ENCODE data around the gene KLHDC4.

DNA sequence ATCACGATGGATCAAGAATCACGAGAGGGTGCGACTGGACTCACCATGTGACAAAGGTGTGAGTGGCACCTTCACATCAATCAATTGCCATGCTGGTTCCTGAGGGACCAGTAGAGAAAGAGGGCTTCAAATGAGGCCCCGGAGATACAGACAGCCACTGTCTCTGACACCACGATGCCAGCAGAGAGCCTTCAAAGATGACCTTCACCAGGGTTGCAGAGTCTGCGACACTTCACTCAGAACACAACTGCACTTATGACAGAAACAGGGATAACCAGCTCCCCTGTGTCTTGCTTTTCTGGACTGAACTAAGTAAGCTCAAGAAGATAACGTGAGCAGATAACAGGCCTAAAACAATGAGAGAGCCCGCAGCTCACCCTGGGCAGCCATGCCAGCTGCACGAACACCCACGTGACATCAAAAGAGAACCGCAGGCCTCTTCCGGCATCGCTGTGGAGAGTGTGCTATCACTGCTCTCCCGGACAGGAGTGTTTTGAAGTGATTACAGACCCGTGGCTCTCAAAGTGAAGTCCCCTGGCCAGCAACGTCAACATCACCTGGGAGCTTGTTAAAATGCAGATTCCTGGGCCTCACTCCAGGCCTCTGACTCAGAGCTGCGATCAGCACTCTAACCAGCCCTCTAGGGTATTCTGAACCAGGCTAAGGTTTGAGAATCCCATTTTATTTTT is 36.4 kb downstream of the KLHDC4 start:
- TF ChIP-seq, protein P1, sequence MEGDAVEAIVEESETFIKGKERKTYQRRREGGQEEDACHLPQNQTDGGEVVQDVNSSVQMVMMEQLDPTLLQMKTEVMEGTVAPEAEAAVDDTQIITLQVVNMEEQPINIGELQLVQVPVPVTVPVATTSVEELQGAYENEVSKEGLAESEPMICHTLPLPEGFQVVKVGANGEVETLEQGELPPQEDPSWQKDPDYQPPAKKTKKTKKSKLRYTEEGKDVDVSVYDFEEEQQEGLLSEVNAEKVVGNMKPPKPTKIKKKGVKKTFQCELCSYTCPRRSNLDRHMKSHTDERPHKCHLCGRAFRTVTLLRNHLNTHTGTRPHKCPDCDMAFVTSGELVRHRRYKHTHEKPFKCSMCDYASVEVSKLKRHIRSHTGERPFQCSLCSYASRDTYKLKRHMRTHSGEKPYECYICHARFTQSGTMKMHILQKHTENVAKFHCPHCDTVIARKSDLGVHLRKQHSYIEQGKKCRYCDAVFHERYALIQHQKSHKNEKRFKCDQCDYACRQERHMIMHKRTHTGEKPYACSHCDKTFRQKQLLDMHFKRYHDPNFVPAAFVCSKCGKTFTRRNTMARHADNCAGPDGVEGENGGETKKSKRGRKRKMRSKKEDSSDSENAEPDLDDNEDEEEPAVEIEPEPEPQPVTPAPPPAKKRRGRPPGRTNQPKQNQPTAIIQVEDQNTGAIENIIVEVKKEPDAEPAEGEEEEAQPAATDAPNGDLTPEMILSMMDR (IDR thresholded peaks at IDR 0.05; ENCODE audit: poor library complexity), result no peak
- no peak for TF ChIP-seq EZH2 (IDR thresholded peaks at IDR 0.05; ENCODE audit: borderline replicate concordance)

Measured in hepatocyte (in vitro differentiated cells).